GM06990 (cell line): ENCODE data around the gene ABCA6.

Source experiments
- DNase-seq: peaks from one replicate; pipeline ENCODE4 v3.0.0-alpha.2; 2011; ENCODE audit not compliant: insufficient read length; ENCODE audit errors: extremely low read depth
- H3K27me3 ChIP-seq: replicated peaks from 2 replicates; pipeline ENCODE4 v1.6.0; 2011; ENCODE audit warnings: low read length; ENCODE audit not compliant: control insufficient read depth, insufficient read depth
- H3K36me3 ChIP-seq: 2 replicates; pipeline ENCODE4 v1.5.1; 2011; ENCODE audit warnings: low read length; ENCODE audit not compliant: control insufficient read depth, insufficient read depth
- H3K4me3 ChIP-seq: replicated peaks from 2 replicates; pipeline ENCODE4 v1.5.1; 2011; ENCODE audit warnings: low read depth, mild to moderate bottlenecking, control low read depth, low read length
- CTCF ChIP-seq: IDR thresholded peaks from 2 replicates; pipeline ENCODE4 v1.5.1; 2011; ENCODE audit warnings: low read length, control low read depth, mild to moderate bottlenecking, inconsistent platforms; ENCODE audit not compliant: insufficient read depth, poor library complexity, severe bottlenecking

The ABCA6 gene

GRCh38 chr17:69043098-69043734 lies 98.5 kb downstream of the ABCA6 start:
- Histone ChIP-seq H3K27me3 (no peaks in the 10 kb centered on the region), H3K4me3 (no peak overlapping the region), H3K36me3 (no peaks in the 10 kb centered on the region)
- no peak for TF ChIP-seq CTCF
- no peak for DNase-seq

GRCh38 chr17:69042308-69042707 lies 99.4 kb downstream of the ABCA6 start:
- no peak for TF ChIP-seq CTCF
- Histone ChIP-seq H3K36me3 (no peaks in the 10 kb centered on the region), H3K4me3 (no peak overlapping the region)

GRCh38 chr17:69031839-69032238 lies 109.9 kb downstream of the ABCA6 start:
- Histone ChIP-seq H3K36me3 (no peaks in the 10 kb centered on the region), H3K27me3 (no peaks in the 10 kb centered on the region), H3K4me3 (no peak overlapping the region)
- no peak for DNase-seq
- TF ChIP-seq CTCF: no peak

More at GRCh38 chr17:69042308-69042707, 99.4 kb downstream of the ABCA6 start:
- H3K27me3 ChIP-seq: no peaks in the 10 kb centered on the region
- DNase-seq: no peak

GRCh38 chr17:69030169-69030568 lies 111.5 kb downstream of the ABCA6 start:
- TF ChIP-seq CTCF: no peak

More at GRCh38 chr17:69030169-69030568, 111.5 kb downstream of the ABCA6 start:
- no peak for DNase-seq
- Histone ChIP-seq H3K4me3 (no peak overlapping the region), H3K27me3 (no peaks in the 10 kb centered on the region), H3K36me3 (no peaks in the 10 kb centered on the region)
